Loucy (cell line): ENCODE results near the gene CLEC16A.

Source experiments
- H2AFZ ChIP-seq: fragments of 200-600 bp; sonication (generic); 2 replicates; pipeline ENCODE4 v1.6.0; 2016; ENCODE audit warnings: antibody characterized with exemption, mild to moderate bottlenecking, low read length, moderate library complexity
- H3F3A ChIP-seq: fragments of 200-600 bp; 2 replicates; pipeline ENCODE4 v1.6.0; 2016; ENCODE audit warnings: antibody characterized with exemption, low read depth, mild to moderate bottlenecking
- H3K27me3 ChIP-seq: fragments of 200-600 bp; sonication (generic); 2 replicates; pipeline ENCODE4 v1.6.1; 2014; ENCODE audit warnings: low read length, mild to moderate bottlenecking; ENCODE audit not compliant: insufficient read depth, poor library complexity, severe bottlenecking
- H3K36me3 ChIP-seq: fragments of 200-600 bp; sonication (generic); 2 replicates; pipeline ENCODE4 v1.6.1; 2016; ENCODE audit warnings: low read length; ENCODE audit not compliant: insufficient read depth
- H3K4me1 ChIP-seq: fragments of 200-600 bp; sonication (generic); 2 replicates; pipeline ENCODE4 v1.5.1; 2014; ENCODE audit warnings: low read length, mild to moderate bottlenecking; ENCODE audit not compliant: insufficient read depth, poor library complexity, severe bottlenecking
- H3K4me2 ChIP-seq: fragments of 200-600 bp; sonication (generic); 2 replicates; pipeline ENCODE4 v1.6.0; 2014; ENCODE audit warnings: antibody characterized with exemption, low read length, low read depth, mild to moderate bottlenecking; ENCODE audit not compliant: poor library complexity, severe bottlenecking
- H3K4me3 ChIP-seq: fragments of 200-600 bp; sonication (generic); 2 replicates; pipeline ENCODE4 v1.5.1; 2014; ENCODE audit warnings: low read length, mild to moderate bottlenecking, mixed read lengths; ENCODE audit not compliant: poor library complexity, severe bottlenecking
- H3K79me2 ChIP-seq: fragments of 200-600 bp; sonication (generic); 2 replicates; pipeline ENCODE4 v1.6.1; 2014; ENCODE audit warnings: low read length; ENCODE audit not compliant: insufficient read depth
- H3K9ac ChIP-seq: fragments of 200-600 bp; sonication (generic); 2 replicates; pipeline ENCODE4 v1.6.0; 2014; ENCODE audit warnings: mild to moderate bottlenecking, low read depth, low read length, moderate library complexity; ENCODE audit not compliant: poor library complexity, severe bottlenecking
- H3K9me2 ChIP-seq: fragments of 200-600 bp; sonication (generic); replicated peaks from 2 replicates; pipeline ENCODE4 v1.6.1; 2016; ENCODE audit warnings: low read depth, low read length, mixed read lengths
- H3K9me3 ChIP-seq: fragments of 200-600 bp; sonication (generic); 2 replicates; pipeline ENCODE4 v1.6.1; 2014; ENCODE audit warnings: mild to moderate bottlenecking, antibody characterized with exemption, low read length, low read depth; ENCODE audit not compliant: insufficient read depth
- H4K20me1 ChIP-seq: fragments of 200-600 bp; sonication (generic); 2 replicates; pipeline ENCODE4 v1.6.0; 2014; ENCODE audit warnings: antibody characterized with exemption, low read length, mild to moderate bottlenecking; ENCODE audit not compliant: insufficient read depth, poor library complexity, severe bottlenecking
- CTCF ChIP-seq: fragments of 200-600 bp; sonication (generic); conservative IDR thresholded peaks from 2 replicates; pipeline ENCODE4 v1.5.1; 2014; ENCODE audit warnings: mild to moderate bottlenecking, antibody characterized with exemption, low read length
- EZH2phosphoT487 ChIP-seq: fragments of 200-600 bp; IDR thresholded peaks from 2 replicates; pipeline ENCODE4 v1.6.1; 2018; ENCODE audit warnings: antibody characterized with exemption, mild to moderate bottlenecking, moderate library complexity, borderline replicate concordance

The CLEC16A gene

GRCh38 chr16:11082860-11083388 lies 138.6 kb downstream of the CLEC16A start:
- TF ChIP-seq EZH2phosphoT487 (no peak), CTCF (no peak)
- Histone ChIP-seq H3K4me1 (peaks cover 28% of the 10 kb centered on the region), H3K79me2 (no peaks in the 10 kb centered on the region), H3K9ac (no peak overlapping the region), H3K36me3 (no peaks in the 10 kb centered on the region), H4K20me1 (no peaks in the 10 kb centered on the region), H3K4me3 (no peak overlapping the region), H3K9me2 (no peaks in the 10 kb centered on the region), H3K9me3 (no peaks in the 10 kb centered on the region), H3F3A (no peaks in the 10 kb centered on the region), H3K27me3 (no peaks in the 10 kb centered on the region), H3K4me2 (no peak overlapping the region), H2AFZ (no peak overlapping the region)

- Histone ChIP-seq H3K36me3 (no peaks in the 10 kb centered on the region), H3K79me2 (no peaks in the 10 kb centered on the region), H3K9me2 (no peaks in the 10 kb centered on the region), H3K4me1 (peaks cover 32% of the 10 kb centered on the region), H3K9me3 (no peaks in the 10 kb centered on the region), H3K4me2 (no peak overlapping the region), H3K4me3 (no peak overlapping the region), H4K20me1 (no peaks in the 10 kb centered on the region), H3F3A (no peaks in the 10 kb centered on the region), H3K9ac (no peak overlapping the region), H3K27me3 (no peaks in the 10 kb centered on the region), H2AFZ (no peak overlapping the region)
- no peak for TF ChIP-seq EZH2phosphoT487
- no peak for TF ChIP-seq CTCF
These were observed 140.1 kb downstream of the CLEC16A start for GRCh38 chr16:11084484-11084875.

GRCh38 chr16:11084876-11085485 lies 140.6 kb downstream of the CLEC16A start:
- Histone ChIP-seq H3K27me3 (no peaks in the 10 kb centered on the region), H3K36me3 (no peaks in the 10 kb centered on the region), H3K9me3 (no peaks in the 10 kb centered on the region), H3K4me2 (no peak overlapping the region), H3K79me2 (no peaks in the 10 kb centered on the region), H3K4me3 (no peak overlapping the region), H2AFZ (no peak overlapping the region), H3K4me1 (peaks cover 27% of the 10 kb centered on the region), H3K9me2 (no peaks in the 10 kb centered on the region), H4K20me1 (no peaks in the 10 kb centered on the region), H3K9ac (no peak overlapping the region), H3F3A (no peaks in the 10 kb centered on the region)
- no peak for TF ChIP-seq EZH2phosphoT487

GRCh38 chr16:11085916-11086315 lies 141.6 kb downstream of the CLEC16A start:
- Histone ChIP-seq H3K4me3 (no peak overlapping the region), H3K79me2 (no peaks in the 10 kb centered on the region), H3K9me2 (no peaks in the 10 kb centered on the region), H4K20me1 (no peaks in the 10 kb centered on the region), H2AFZ (no peak overlapping the region), H3K4me2 (no peak overlapping the region), H3K36me3 (no peaks in the 10 kb centered on the region), H3K9me3 (no peaks in the 10 kb centered on the region), H3K4me1 (peaks cover 25% of the 10 kb centered on the region), H3K27me3 (no peaks in the 10 kb centered on the region), H3F3A (no peaks in the 10 kb centered on the region), H3K9ac (no peak overlapping the region)
- no peak for TF ChIP-seq EZH2phosphoT487
- TF ChIP-seq CTCF, result no peak
